GM19438 (cell line): Measurements from ENCODE around the gene CBX7.

Experiments used
- ATAC-seq: cut with Tn5 transposase; IDR thresholded peaks from one replicate; pipeline ENCODE4 v1.9.1; 2021; ENCODE audit warnings: low read depth; ENCODE audit not compliant: unreplicated experiment

The CBX7 gene

DNA sequence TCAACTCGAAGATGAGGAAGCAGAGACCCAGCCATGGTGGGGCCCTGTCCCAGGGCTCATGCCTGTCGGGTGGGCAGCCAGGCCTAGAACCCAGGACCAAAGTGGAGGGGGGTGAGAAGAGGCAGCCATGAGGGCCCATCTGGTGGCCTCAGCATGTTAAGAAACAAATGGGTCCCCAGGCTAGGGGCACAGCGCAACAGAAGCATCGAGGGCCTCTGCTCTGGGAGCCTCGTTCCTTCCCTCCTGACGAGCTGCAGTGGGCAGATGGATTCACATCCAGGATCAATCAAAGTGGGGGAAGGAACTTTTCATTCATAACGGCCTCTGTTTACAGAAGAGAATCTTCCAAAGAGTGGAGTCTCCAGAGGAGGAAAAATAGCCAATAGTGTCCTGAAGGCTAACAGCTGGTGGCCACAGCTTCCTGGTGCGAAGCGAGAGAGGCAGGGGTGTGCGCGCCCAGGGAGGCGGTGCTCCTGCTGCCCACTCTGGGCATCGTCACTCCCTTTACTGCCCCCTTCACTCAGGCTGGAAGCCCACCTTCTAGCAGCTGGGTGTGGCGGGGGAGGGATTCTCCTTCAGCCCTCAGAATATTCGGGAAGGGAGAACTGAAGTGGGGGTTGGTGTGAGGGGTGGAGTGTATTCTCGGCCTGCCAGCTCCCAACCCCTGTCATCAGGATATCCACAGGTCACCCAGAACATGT, 4.3 kb downstream of the CBX7 start:
- ATAC-seq: no peak

DNA sequence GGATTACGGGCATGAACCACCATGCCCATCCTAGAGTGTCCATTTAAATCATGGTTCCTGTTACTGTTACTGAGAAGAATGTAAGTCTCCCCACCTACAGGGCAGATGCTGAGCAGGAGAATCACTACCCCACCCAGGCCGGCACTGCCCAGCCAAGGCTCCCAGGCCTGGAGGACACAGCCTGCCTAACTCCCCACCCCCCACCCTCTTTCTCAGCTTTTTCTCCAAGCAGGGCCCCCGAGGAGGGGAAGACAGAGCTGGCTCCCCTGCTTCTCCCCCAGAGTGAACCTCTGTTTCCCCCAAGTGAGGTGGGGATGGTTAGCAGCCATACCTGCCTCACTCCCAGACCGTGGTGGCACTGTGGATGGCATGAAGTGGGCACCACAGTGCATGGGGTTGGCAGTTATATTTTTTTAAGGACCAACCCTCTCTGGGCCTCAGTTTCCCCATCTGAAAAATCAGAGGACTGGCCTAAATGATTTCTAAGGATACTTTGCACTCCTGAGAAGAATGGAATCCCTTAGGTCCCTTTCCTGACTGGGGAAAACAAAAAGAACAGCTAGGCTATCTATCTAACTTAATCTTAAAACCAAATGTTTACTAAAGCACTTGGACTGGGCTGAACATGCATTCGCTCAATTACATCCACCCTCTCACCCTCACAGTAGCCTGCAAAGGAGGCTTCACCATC, 5.0 kb downstream of the CBX7 start:
- no peak for ATAC-seq

DNA sequence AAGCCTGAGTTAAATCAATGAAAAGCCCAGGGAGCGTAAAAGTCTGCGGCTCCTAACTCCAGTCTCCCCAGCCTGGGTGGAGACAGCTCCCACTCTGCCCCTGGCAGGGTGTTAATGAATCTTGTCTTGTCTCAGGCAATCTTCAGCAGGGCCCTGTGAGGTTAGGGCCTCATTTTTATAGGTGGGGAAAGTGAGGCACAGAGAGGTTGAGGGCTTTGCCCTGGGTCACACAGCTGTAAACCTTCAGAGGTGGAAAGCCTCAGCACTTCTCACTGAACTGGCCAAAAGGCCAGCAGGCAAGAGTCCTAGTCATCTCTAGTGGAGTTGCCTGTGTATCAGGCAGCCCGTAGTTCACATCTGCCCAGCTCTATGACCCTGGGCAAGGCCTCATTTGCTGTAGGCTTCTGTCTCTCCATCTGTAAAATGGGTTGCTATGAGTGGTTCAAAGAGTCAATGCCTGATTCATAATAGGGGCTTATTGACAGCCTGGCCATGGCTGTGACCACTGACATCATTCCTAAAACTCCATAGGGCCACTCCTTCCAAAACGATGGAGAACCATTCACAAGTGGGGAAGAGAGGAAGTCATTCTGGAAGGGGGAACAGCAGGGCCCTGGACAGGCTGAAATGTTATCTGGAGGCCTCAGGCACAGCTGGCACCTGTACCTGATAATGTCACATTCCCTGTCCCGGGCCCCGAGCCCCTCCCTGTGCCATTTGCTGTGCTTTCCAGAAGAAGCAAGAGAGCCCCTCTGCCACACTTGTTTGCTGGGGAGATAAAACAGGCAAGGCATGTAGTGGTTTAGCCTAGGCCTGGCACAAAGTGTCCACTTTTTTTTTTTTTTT, 6.0 kb downstream of the CBX7 start:
- no peak for ATAC-seq

DNA sequence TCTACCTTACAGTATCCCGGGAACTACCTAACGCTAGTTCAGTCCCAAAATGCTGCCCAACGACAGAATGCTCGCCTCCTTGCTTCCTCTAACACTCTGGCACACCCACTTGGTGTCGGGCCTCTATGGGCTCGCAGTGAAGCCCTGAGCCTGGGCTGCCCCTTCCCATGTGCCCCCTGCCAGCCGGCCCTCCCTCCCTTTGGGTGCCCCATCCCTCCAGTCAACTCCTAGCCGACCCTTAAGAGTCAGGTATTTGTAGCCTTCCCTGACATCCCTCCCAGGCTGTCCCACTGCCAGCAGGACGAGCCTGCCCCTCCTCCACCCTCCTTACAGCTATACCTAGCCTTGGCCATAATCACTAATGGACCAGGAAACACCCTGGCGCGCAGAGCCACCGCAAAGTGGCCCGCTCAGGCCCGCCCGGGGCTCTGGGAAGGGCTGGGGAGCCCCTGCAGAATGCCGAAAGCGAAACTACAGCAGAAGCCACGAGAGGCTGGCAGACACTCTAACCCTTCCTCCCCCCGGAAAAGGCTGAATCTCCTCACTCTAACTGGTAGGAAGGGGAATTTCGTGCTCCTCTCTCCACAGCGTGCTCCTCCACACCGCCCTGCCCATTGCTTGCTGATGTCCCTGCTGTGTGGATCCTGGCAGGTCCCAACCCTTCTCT, 8.2 kb downstream of the CBX7 start:
- peak; percentile 32 for ATAC-seq

DNA sequence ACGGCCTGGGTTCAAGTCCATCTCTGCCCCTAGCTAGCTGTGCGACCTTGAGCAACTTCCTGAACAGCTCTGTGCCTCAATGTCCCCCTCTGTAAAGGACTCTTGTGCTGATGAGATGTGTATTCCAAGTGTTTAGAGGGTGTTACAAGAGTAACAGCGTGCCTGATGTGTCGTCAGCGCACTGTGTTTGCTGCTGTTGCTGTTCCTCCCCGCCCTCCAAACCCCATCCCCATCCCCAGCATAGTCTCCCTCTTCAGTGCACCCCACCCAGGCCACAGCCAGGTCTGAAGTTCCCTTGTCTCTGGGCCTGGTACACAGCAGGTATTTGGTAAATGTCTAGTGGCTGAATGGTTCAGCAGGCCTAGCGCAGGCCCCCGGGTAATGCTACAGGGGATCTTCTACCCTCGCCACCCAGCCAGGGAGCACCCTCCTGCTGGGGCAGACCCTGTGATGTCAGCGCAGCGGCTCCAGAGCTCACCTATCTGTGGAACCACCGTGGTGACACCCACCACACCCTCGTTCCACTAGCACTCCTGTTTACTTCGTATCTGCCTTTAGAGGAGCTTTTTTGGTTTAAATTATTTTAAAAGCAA, 10.3 kb downstream of the CBX7 start:
- ATAC-seq: no peak

DNA sequence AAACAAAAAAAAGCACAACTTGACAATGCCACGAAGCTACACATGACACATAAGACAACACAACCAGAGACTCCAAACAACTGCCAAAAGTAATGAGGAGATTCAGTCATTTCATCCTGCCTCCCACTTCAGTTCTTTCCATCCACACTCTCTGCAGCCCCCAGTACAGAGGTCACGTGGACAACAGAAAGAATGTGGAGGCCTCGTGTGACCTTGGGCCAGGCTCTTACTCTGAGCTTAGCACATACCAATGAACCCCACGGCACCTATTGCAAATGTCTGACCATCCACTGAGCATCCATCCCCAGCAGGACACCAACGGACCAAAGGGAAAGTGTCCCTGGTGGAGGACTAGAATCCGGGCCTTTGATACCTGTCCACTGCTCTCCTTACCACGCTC, 12.5 kb downstream of the CBX7 start:
- no peak for ATAC-seq

DNA sequence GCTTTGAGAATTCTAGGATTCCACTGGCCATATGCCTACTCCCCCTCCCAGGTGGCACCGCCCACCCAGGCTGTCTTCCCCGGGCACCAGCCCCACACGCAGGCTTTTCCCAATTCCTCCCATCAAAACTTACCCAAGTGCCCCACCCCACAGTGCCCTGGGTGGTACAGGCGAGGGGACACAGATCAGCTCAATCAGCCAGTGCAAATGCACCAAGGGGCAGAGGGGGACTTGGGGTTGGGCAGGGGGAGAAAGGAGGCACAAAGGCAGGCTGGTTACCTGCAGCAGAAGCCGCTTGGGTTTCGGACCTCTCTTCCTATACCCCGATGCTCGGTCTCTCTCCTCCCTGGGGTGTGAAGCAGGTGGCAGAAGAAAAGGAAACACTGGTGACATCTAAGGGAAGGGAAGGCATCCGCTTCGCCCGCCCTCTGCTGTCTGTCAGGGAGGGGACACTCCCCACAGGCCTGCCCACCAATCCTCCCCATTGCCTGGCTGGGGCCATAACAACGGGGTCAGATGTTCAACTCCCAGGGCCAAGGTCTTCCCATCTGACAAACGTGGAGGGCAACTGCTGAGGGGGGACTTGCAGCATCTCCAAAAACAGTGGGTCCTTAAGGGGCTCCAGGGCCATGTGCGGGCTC, 14.0 kb downstream of the CBX7 start:
- no peak for ATAC-seq

DNA sequence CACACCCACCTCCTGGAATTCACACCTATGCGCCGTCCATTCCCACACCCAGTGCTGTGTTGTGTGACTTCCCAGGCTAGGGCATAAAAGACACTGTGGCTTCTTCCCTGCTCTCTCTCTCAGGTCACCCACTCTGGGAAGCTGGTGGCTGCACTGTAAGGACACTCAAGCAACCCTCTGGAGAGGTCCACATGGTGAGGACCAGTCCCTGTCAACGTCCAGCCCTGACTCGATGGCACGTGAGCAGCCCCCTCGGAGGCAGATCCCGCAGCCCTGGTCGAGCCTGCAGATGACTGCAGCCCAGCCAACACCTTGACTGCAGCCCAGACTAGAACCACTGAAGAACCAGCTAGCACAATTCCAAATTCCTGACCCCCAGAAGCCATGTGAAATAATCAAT, 16.2 kb downstream of the CBX7 start:
- no peak for ATAC-seq

DNA sequence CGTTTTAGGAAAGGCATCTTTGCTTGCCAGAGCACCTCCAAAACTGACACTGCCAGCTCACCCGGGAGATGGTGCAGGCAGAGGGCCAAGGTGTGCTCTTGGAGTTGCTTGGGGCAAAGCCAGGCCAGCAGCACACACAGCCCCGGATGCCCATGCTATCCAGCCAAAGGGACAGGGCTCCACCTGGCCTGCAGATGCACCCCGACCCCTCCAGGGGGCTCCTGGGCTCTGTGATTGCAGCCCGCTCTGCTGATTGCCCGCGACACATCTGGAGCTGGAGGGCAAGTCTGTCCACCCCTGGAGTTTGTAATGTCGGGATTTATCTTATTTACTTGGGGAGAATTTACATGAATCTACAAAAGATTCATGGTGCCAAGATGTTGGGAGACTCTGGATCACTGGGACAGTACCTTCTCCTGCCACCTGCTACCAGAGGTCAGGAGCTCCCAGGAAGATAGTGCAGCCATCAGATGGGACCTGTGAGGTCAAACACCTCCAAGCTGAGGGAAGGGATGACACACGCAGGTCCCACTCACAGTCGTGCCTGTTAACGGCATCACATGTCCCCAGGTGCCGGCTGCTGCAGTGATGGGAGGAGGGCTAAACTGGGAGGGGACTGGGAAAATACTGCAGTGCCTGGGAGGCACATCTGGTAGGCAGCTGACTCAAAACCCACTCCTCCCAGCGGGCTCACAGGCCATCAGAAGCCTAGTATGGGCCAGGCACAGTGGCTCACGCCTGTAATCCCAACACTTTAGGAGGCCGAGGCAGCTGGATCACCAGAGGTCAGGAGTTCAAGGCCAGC, 17.2 kb downstream of the CBX7 start:
- no peak for ATAC-seq

DNA sequence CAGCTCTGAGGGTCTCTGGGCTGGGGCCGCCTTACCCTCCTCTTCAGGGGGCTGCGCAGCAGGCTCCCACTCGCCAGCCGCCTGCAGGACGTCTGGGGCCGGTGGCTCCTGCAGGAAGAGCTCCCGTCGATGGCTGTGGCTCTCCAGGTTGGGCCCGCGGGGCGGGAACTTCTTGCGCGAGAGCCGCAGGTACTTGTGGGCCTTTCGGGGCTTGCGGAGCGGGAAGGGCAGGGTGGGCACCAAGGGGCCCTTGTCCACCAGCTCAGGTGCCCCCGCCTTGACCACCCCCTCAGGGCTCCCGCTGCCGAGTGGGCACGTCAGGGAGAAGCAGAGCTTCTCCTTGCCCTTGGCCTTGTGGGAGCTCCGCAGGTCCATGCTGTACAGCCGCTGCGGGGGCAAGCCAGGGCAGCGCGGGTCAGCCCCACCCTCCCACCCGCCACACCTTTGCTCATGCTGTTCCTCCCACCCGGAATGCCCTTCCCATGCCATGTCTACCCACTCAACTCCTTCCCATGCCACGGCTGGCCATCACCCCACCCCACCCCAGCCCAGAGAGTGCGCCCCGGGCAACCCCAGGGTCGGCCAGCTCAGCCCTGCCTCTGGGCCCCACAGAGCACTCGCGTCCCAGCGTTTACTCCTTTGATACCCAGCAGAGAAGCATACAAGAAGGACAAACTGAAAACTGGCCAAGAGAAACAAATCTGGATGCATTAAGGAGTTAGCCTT, 18.0 kb downstream of the CBX7 start:
- no peak for ATAC-seq

DNA sequence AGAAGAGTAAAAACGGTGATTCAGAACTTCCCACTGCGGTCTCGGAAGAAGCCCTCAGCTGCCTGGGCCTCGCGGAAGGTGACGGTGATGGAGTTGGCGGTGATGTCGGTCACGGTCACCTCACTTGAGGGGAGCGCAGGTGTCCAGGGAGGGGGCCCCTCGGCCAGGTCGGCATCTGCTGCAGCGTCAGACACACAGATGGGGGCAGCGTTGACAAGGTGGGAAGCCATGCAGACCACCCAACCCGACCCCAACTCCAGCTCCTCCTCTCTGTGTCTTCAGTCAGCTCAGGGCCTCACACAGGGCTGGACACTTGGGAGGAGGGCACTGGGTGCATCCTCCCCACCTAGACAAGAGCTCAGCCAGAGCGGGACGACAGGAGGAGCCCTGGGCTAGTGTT, 18.6 kb downstream of the CBX7 start:
- ATAC-seq: no peak

DNA sequence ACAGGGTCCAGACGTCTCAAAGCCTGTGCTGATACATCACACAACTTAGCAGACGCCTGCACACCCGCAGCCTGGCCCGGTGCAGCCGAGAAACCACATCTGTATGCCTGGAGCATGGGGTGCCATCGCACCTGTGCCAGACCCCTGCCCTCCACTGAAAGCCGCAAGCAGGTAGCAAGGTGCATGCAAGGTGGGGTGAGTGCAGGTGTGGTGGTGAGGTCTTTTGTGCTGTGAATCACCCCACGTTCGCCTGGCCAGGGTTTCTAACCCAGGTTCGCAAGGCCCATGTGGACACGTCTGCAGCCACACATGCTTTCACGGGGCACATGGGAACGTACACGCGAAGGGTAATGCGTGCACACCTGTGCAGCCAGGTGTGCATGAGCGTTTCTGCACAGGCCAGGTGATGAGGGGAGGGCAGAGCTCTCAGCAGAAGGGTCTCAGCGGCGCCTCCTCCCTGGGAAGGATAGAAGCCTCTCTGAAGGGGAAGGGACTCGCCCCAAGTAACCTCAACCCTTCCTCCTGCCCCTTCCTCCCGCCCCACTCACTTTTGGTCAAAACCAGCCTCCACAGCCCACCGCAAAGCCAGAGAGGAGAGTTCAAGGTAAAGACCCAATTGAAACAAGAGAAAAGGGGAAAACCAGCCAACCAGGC, 19.5 kb downstream of the CBX7 start:
- ATAC-seq: no peak

DNA sequence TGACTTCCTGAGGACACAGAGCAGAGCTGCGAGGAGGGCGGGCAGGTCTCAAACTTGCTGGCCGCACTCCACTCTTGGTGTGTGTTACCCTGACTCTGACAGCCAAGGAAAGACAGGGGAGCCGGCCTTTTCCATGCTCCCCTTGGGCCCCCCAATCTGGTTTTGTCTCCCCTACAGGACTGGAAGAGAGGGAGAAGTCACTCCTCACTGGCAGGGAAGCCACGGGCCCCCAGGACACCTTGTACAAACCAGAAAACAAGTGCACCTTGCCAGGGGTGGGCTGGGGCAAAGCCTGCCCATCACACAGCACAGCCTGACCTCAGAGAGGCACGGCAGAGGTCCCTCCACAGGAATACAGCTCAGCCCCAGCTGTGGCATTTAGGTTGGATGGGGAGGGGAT, 20.2 kb downstream of the CBX7 start:
- no peak for ATAC-seq

DNA sequence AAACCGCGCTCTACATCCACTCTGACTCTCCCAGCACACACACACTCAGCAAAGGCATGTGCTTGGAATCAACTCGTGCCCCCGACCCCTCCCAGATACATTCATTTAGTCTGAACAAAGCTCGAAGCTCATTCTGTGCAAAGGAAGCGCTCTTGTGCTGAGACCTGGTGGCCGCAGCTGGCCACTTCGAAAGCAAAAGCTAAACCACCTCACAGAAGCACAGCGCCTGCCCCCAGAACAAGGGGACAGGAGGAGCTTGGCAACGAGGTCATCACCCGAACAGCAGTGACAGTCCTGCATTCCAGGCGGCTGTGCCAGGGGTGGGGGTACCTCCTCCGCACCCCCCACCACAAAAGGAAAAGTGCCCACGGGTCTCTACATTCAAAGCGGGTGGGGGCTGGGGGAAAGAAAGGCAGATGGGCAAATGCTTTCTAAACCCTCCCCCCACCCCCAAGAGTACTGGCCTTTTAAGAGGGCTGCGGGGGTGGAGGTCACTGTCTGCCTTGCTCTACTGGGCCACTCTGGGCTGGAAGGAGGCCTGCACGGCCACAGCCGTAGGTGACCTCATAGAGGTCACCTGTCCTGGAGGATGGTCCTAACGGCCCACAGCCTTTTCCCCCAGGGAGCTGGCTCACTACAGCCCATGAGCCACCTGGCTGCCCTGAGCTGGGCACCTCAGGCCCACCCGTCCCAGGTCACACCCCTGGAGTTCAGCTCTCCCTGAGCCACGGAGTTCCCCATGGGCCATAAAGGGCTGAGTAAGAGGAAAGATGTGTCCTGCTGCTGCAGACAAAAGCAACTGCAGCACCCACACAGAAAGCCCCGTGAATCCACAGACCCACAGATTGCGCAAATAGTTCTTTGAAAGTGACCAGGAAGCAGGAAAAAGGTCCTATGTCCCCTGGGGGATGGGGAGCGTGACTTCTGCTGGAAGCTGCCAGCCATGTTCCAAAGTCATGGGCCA, 21.3 kb downstream of the CBX7 start:
- no peak for ATAC-seq

DNA sequence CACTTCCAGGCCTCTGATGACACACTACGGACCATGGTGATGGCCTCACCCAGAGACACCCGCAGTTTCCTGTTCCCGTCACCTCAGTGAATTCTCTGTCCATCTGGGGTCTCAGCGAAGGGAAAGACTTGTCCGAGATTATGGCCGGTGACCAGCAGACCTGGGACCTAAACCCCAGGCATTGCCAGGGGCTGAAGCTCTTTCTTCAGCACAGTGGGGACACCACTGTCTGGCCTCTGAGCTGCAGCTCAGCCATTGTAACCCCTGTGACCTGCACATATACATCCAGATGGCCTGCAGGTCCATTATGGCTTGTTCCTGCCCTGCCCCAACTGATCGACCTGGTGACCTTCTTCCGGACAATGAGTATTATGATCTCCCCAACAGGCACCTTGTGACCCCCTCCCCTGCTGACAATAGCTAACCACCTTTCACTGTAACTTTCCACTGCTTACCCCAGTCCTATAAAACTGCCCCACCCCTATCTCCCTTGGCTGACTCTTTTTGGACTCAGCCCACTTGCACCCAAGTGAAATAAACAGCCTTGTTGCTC, 22.3 kb downstream of the CBX7 start:
- ATAC-seq: no peak

DNA sequence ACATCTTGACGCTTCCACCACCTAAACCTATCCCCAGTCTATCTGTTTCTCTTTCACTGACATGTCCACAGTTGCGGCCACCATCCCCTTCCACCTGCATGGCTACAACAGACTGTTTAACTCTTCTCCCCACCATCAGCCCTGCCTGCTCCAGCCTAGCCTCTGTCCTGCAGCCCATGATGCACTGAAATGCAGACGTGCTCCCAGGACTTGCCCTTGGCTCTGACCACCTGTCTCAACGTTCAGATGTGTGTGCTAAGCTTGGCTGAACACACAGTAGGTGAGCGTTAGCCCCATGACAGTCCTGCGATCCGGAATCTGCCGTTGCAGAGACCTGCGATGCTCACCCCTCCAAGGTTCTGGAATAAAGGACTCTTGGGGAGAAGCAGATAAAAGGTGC, 22.7 kb downstream of the CBX7 start:
- ATAC-seq: no peak

DNA sequence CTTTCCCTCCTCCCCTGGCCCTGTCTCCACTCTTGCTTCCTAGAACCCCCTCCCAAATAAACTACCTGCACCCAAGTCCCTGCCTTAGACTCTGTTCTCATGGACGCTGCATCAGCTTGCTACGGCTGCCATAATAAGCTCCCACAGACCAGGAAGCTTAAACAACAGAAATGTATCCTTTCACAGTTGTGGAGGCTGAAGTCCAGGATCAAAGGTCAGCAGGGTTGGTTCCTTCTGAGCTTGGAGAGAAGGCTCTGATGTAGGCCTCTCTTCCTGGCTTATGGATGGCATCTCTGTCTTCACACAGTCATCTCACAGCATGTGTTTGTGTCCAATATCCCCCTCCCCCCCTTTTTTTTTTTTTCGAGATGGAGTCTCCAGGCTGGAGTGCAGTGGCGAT, 23.4 kb downstream of the CBX7 start:
- no peak for ATAC-seq
